ENCODE measurements around the gene RTL1.

RTL1 gene

GRCh38 chr14:100845341-100845740, 58.2 kb downstream of the RTL1 start:
- no peak for DNase-seq

- DNase-seq = no peak
Measured at GRCh38 chr14:100844846-100845245, 58.7 kb downstream of the RTL1 start.

- no peak for DNase-seq
Measured at GRCh38 chr14:100844421-100844820, 59.1 kb downstream of the RTL1 start.

- no peak for DNase-seq
Measured at GRCh38 chr14:100844082-100844408, 59.5 kb downstream of the RTL1 start.

GRCh38 chr14:100842799-100843198, 60.7 kb downstream of the RTL1 start:
- peak; percentile 58 for DNase-seq

- DNase-seq = peak; percentile 46
Measured at GRCh38 chr14:100841761-100842403, 61.6 kb downstream of the RTL1 start.

- DNase-seq = peak; percentile 37
Measured at GRCh38 chr14:100841066-100841760, 62.3 kb downstream of the RTL1 start.

- peak; percentile 51 for DNase-seq
Measured at GRCh38 chr14:100840286-100841065, 63.0 kb downstream of the RTL1 start.

GRCh38 chr14:100839681-100840111, 63.8 kb downstream of the RTL1 start:
- DNase-seq = peak; percentile 65

- no peak for DNase-seq
Measured at GRCh38 chr14:100839315-100839585, 64.3 kb downstream of the RTL1 start.

GRCh38 chr14:100838493-100839314, 64.8 kb downstream of the RTL1 start:
- DNase-seq = no peak

GRCh38 chr14:100837805-100838350, 65.6 kb downstream of the RTL1 start:
- DNase-seq = no peak

- peak; percentile 71 for DNase-seq
Measured at GRCh38 chr14:100836941-100837804, 66.3 kb downstream of the RTL1 start.

- no peak for DNase-seq
Measured at GRCh38 chr14:100836311-100836805, 67.2 kb downstream of the RTL1 start.

GRCh38 chr14:100835548-100836310, 67.8 kb downstream of the RTL1 start:
- peak; percentile 43 for DNase-seq

GRCh38 chr14:100834794-100835547, 68.6 kb downstream of the RTL1 start:
- peak; percentile 46 for DNase-seq

GRCh38 chr14:100834082-100834793, 69.3 kb downstream of the RTL1 start:
- peak; percentile 35 for DNase-seq

GRCh38 chr14:100832311-100832960, 71.1 kb downstream of the RTL1 start:
- DNase-seq = no peak

- DNase-seq = no peak
Measured at GRCh38 chr14:100830681-100831080, 72.8 kb downstream of the RTL1 start.

All from femur (tissue), 1 donor.